ENCODE measurements around the gene ZFYVE28. TPM values are rescaled to one million over a fixed set of nuclear protein-coding genes. Genes with fewer than 3 reads are reported as not detected.

Gene ZFYVE28
- total RNA-seq, result 7.7 and 8.2 TPM in 2 replicates

DNA sequence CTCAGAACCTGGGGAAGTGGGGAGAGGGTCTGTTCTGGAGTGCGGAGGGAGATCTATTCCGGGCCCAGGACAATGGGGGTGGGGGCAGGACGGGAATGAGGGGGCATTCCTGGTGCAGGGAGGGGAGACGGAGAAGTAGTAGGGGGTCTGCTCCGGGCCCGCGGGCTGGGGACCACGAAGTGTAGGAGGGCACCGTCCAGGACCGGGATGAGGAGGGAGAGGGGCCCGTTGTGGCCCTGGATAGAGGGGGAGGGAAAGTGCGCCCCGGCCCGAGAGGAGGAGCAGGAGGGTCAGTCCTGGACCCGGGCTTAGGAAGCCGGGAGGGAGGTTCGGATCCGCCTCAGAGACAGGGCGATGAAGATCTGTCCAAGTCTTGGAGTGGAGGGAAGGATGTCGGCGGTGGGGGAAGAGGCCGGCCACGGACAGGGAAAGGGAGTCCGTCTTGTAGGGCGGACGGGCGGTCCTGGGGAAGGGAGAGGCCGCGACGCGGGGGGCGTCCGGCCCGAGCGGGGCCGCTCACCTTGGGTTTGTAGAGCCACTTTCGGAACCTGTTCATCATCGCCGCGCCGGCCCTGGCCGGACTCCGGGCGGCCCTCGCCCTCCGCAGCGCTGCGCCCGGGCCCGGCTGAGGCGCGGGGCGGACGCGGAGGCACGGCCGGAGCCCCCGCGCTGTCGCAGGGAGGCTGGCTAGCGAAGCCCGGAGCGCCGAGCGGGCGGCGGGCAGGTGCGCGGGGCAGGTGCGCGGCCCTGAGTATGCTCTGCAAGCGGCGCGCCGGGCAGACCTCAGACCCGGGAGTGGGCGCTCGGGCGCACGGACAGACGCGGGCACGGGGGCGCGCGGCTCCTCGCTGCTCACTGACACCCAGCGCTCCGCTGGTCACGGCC lies at the start of gene ZFYVE28:
Gene ZFYVE28, minus strand, starts transcription at position 881 of the 885 bp plus-strand sequence. Its CDS starts 322 bp downstream, at position 559.

GRCh38 chr4:2418650-2419571 lies 466 bp upstream of the ZFYVE28 start, which contains the start of gene CFAP99:
TSS of gene CFAP99 (plus strand) at chr4:2418955.

GRCh38 chr4:2261853-2262144 lies 156.6 kb downstream of the ZFYVE28 start, which contains the start of gene MXD4:
TSS of gene MXD4 (minus strand) at chr4:2262109. CDS start at chr4:2261980, 129 bp downstream.

GRCh38 chr4:2241410-2242353 lies 176.8 kb downstream of the ZFYVE28 start, which contains the start of the genes HAUS3 and POLN:
TSS of gene HAUS3 (minus strand) at chr4:2242121. CDS start at chr4:2240946, 1,175 bp downstream.
TSS of gene POLN (minus strand) at chr4:2242121. CDS start at chr4:2229231, 12,890 bp downstream.

Small RNA genes lying within 50 kb of the gene (small RNA-seq; reads per million reads assigned to genes)
- not detected for gene COX6B1P5

Other genes starting within 250 kb of the ZFYVE28 start
- gene HAUS3, start 176.5 kb downstream of the ZFYVE28 start, total RNA-seq, result 7.4 and 8.2 TPM in 2 replicates
- 2.8 and 6.7 TPM in 2 replicates for gene POLN, start 176.5 kb downstream of the ZFYVE28 start, total RNA-seq
- 130 and 131 TPM in 2 replicates for gene MXD4, start 156.5 kb downstream of the ZFYVE28 start, total RNA-seq
- gene CFAP99, start 310 bp upstream of the ZFYVE28 start, total RNA-seq, result not detected in 2 replicates
- 37.3 and 45.5 TPM in 2 replicates for gene RNF4, start 50.5 kb upstream of the ZFYVE28 start, total RNA-seq
- 22.2 and 23.2 TPM in 2 replicates for gene FAM193A, start 118.0 kb upstream of the ZFYVE28 start, total RNA-seq